HG02885 (cell line): ENCODE measurements around the gene NAGS.
"Not testable (repeated sequence)": the region's sequence is repeated elsewhere in the genome, so short reads cannot be mapped to it uniquely, and the experiment has no call there.

Experiments
- ATAC-seq: cut with Tn5 transposase; IDR thresholded peaks from one replicate; pipeline ENCODE4 v1.9.1; 2021; ENCODE audit warnings: mild to moderate bottlenecking; ENCODE audit not compliant: unreplicated experiment, poor library complexity

NAGS gene

GRCh38 chr17:44037471-44037870 is 33.0 kb downstream of the NAGS start:
- ATAC-seq, result no peak

- ATAC-seq, result no peak
These were observed 34.2 kb downstream of the NAGS start for GRCh38 chr17:44038604-44039011.

- ATAC-seq, result no peak
These were observed 35.6 kb downstream of the NAGS start for GRCh38 chr17:44039829-44040635.

- ATAC-seq, result no peak
These were observed 38.9 kb downstream of the NAGS start for GRCh38 chr17:44043272-44043696.

GRCh38 chr17:44044071-44044470 is 39.6 kb downstream of the NAGS start:
- ATAC-seq, result no peak

- no peak for ATAC-seq
These were observed 41.1 kb downstream of the NAGS start for GRCh38 chr17:44045486-44045885.

- ATAC-seq, result not testable (repeated sequence)
These were observed 42.5 kb downstream of the NAGS start for GRCh38 chr17:44046893-44047292.

GRCh38 chr17:44049294-44050060 is 45.1 kb downstream of the NAGS start:
- no peak for ATAC-seq

- no peak for ATAC-seq
These were observed 48.9 kb downstream of the NAGS start for GRCh38 chr17:44053125-44053872.
